ENCODE data around the gene MARS1.

Gene MARS1

DNA sequence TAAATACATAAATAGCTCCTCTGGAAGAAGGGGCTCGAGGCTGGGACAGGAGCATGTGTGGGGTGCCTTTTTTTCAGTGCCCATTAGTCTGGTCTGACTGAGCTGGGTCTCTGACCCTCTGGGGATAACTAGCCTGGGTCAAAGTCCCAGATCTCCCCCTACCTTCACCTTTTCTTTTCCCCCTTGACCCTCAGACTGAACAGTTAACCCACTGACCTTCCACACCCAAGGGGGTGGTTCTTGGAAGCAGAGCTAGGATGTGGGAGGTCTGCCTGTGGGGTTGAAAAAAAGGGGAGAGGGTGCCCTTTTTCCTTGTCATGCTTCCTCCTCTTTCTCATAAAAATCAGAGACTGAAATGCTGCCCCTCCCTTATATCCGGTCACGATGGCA is 29.2 kb upstream of the MARS1 start:
- DNase-seq = no peak

DNA sequence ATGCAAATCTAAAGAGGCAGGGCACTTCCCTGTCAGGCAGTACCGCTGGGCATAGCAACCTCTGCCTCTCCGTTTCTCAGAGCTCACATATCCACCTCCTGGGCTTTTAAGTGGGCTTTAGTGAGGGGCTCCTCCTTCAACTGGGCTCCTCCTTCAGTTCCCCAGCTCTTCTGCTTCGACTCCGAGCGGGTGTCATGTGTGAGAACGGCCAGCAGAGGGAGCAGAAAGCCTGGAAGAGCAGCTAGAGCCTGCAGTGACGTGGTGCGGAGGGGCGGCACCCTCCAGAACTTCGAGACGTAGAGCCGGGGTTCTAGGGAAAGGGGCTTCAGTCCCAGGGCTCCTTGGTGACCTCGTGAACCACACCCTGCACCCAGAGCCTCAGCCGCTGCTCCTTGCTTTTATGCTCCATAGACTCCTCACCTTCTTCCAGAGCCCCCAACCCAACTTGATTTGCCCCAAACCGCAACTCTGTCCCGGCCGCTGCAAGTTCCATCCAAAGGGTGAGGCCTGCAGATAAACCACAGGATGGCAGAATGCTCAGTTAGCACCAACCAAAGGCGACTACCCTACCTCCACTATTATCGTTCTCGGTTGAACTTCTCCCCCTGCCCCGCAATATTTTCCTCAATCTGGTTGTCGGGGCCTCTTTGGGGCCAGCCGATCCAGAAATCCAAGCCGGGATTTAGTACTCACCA is 28.7 kb upstream of the MARS1 start:
- DNase-seq = peak; percentile 57

DNA sequence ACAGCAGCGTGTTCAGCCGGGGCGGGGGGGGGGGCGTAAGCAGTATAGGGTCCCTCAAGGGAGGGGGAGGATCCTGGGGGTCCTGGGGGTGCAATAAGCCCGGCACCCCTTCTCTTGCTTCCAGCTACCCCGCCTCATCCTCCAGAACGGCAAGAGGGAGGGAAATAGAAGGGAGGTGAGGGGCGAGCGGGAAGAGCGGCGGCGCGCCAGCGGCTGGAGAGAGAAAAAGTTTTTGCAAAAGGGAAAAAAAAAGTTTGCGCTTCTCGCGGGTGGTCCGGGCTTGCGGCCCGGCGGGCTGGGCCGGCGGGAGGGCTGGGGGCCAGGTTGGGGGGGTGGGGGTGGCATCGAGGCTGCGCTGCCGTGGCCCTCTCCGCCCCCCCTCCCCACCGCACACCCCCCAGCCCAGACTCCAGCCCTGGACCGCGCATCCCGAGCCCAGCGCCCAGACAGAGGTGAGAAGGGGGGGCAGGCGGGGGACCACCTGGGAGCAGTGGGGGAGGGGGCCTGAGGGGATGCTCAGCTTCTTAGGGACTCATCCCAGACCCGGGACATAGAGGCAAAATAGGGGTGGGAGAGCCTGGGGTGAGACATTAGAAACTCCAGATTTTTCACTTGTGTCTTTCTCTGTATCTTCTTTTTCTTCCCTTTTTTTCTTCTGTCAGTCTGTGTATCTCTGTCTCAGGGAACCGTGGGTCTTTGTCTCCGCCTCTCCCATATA is 28.0 kb upstream of the MARS1 start, which contains the start of gene GLI1:
GLI1 (plus strand) TSS at position 36 of the 718 bp plus-strand sequence. CDS start 3,907 bp downstream, outside the sequence.
- DNase-seq = no peak

GRCh38 chr12:57460468-57460784 is 27.4 kb upstream of the MARS1 start:
- no peak for DNase-seq

DNA sequence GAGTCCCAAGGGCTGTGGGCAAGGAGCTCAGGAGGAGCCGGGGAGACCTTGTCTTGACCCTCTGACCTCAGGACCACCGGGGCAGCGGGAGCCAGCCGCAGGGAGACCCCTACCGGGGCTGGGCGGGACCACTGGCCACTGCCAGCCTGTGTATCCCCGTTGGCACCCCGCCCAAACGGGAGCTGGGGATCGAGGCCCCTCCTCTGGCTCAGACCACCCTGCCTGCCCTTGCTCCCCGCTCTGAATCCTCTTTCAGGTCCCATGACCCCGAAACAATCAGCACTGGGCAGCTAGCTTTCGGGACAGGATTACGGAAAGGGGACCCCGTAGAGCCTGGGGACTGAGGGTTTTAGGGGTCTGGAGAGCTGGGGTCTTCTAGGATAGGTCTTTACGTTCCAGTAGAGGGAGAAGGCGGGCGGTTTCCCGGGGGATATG is 27.0 kb upstream of the MARS1 start:
- no peak for DNase-seq

DNA sequence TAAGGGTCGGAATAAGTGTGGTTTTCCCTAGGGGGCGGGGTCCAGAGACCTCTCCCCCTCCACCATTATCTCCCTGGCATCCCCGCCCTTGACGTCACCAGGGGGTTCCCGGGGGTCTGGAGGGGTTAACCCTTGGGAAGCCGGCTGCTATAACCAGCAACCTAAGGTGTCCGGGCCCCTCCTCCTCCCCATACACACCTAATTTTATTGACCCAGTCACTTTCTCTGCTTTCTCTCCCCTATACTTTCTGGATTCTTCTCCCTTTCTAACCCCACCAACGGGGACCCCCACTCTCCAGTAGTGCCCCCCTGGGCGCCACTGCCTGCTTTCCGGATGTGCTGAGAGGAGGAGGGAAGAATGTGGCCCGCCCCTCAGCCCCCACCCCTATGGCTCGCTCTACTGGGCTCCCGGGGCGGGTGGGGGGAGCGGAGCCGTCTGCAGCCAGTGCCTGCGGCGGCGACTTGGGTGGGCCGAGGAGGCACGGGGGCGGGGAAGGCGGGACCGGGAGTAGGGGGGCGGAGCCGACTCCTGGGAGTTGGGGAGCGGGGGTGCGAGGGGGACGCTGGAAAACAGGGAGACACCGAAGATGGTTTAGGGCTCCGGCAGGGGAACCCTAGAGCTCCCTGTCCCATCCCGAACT is 26.5 kb upstream of the MARS1 start:
- no peak for DNase-seq

DNA sequence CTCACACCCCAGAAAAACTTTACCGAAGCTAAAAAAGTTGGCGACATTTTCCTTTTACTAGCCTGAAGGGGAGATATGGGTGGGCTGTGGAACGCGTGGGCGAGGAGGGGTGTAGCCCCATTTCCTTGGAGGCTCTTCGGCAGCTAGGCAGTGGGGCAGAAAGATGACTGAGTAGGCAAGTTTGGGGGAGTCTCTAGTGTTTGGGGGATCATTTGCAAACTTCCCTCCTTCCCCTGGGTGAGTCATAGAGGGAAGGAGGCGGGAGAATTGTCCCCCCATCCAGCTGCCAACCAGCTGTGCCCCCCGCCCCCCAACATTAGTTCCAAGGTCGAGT is 26.0 kb upstream of the MARS1 start:
- DNase-seq = no peak

DNA sequence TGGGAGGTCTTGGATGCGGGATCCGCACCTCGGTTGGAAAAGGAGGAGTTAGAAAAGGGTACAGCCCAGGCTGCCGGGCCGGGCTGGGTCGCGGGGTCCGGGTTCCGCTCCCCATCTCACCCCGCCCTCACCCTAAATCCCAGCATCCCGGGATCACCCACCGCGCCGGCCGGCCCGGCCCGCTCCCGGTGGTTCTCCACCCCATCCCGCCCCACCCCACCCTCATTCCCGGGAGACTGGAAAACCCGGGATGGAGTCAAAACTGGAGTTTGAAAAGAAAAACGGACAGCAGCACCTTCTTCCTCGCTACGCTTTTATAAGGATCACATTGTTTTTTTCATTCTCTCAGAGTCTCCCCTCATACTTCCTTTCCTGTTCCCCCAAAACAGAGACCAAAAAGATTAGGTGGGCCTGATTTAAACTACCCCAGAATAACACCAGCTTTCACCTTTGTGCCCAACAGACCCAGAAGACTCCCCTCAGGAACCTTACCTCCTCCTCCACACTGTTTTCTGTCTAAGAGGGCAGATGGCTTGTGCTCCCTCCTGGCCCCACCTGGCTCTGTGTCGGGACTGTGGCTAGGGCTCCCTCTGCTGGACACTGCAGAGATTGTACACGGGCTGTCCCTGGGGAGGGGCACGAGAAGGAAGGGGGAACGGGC is 25.5 kb upstream of the MARS1 start:
- no peak for DNase-seq

DNA sequence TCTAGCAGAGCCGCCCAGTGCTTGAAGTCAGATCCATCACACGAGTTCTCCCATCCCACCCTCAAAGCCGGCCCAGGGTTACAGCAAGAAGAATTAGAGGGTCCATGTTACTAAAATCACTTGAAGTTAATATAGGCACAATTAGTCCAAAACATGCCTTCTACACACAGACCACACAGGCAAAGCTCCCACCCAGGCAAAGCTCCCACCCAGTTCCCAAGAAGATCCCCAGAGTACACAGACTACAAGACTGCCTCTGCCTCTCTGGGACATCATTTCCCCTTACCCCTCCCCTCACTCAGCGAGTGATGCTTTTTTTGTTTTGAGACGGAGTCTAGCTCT is 25.0 kb upstream of the MARS1 start:
- DNase-seq = no peak

GRCh38 chr12:57464569-57464968 is 23.3 kb upstream of the MARS1 start:
- DNase-seq = no peak

- DNase-seq = no peak
Measured at GRCh38 chr12:57465030-57465746, 22.7 kb upstream of the MARS1 start.

GRCh38 chr12:57465747-57466505 is 21.9 kb upstream of the MARS1 start:
- DNase-seq = no peak

DNA sequence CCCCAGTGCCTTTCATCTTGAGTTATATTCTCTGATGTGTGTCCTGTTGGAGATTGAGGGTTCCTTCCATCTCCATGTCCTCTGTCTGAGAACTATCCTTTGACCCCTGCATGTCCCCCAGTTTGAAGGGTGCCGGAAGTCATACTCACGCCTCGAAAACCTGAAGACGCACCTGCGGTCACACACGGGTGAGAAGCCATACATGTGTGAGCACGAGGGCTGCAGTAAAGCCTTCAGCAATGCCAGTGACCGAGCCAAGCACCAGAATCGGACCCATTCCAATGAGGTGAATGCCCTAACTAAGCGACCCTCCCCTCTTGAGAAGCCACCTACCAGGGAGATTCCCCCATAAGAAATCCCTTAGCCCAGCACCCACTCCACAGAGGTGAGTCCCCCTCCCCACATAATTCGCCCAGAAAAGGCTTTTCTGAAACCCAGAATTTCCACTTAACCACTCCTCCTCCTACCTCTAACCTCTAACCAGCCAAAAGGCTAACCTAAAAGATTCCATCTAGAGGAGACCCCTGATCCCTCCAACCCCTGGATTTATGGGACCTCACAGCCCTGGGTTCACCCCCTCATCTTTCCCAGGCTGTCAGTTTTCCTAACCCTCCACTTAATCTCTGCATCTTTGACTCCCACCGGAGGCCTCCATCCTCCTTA is 20.5 kb upstream of the MARS1 start:
- no peak for DNase-seq

- no peak for DNase-seq
Measured at GRCh38 chr12:57467915-57468314, 20.0 kb upstream of the MARS1 start.

- DNase-seq = no peak
Measured at GRCh38 chr12:57469296-57470164, 18.3 kb upstream of the MARS1 start.

GRCh38 chr12:57470286-57470969 is 17.4 kb upstream of the MARS1 start:
- no peak for DNase-seq

DNA sequence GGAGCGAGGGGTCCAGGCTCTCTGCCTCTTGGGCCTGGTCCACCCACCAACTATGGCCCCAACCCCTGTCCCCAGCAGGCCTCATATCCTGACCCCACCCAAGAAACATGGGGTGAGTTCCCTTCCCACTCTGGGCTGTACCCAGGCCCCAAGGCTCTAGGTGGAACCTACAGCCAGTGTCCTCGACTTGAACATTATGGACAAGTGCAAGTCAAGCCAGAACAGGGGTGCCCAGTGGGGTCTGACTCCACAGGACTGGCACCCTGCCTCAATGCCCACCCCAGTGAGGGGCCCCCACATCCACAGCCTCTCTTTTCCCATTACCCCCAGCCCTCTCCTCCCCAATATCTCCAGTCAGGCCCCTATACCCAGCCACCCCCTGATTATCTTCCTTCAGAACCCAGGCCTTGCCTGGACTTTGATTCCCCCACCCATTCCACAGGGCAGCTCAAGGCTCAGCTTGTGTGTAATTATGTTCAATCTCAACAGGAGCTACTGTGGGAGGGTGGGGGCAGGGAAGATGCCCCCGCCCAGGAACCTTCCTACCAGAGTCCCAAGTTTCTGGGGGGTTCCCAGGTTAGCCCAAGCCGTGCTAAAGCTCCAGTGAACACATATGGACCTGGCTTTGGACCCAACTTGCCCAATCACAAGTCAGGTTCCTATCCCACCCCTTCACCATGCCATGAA is 16.8 kb upstream of the MARS1 start:
- DNase-seq = no peak

- no peak for DNase-seq
Measured at GRCh38 chr12:57471661-57472060, 16.2 kb upstream of the MARS1 start.

DNA sequence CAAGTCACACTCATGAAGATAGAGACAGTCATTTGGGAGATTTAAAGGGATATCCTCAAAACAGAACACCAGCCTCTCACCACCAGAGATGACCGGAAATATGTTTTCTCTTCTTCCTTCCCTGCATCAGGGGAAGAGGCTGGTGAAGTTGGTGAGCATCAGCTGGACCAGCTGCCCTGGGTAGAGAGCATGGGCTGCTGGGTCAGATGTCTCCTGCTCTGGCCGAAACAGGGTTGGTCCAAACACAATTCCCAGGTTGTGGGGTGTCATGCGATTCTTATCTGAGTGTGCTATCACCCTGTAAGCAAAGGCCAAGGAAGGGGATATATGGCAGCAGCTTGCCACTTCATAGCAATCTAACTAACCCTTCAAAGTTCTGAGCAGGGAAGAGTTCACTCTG is 15.5 kb upstream of the MARS1 start:
- no peak for DNase-seq

DNA sequence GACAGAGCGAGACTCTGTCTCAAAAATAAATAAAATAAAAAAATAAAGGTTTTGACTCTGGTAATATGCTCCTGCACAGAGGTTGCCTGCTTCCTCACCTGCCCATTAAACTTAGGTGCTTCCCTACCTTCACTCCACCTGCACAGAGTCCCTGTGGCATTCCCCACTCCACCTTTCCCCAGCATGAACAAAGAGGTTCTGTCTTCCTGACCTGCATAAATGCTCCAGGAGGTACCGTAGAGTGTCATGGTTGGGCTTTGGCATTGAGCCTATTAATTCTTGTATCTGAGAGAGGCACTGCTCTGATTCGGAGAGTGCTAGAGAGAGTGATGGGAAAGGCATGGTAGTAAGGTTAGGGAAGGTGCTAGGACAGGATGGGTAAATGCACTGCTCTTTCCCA is 14.5 kb upstream of the MARS1 start:
- DNase-seq = no peak
